Panc1 (cell line): ENCODE measurements around the gene MINDY4. TPM values are rescaled to one million over a fixed set of nuclear protein-coding genes. Genes with fewer than 3 reads are reported as not detected.
"Not testable (repeated sequence)": the region's sequence is repeated elsewhere in the genome, so short reads cannot be mapped to it uniquely, and the experiment has no call there.

Experiments used
- ATAC-seq: fragments of 200-7000 bp; cut with Tn5 transposase; 2 replicates; pipeline ENCODE4 v1.9.1; 2020; ENCODE audit warnings: mild to moderate bottlenecking, moderate library complexity
- BruUV-seq: library from RNA; stranded (reverse); fragments of 400-500 nt; replicated peaks from 2 replicates; lab custom pipeline; 2021; lab: Mats Ljungman, UMichigan
- CTCF ChIA-PET: fragments of 300-600 bp; sonication (Branson Sonifier 250); formaldehyde crosslinking; loops from one replicate; lab custom pipeline; 2022; ENCODE audit warnings: antibody characterized with exemption; lab: Charles Lee
- POLR2A ChIA-PET: fragments of 300-600 bp; sonication (Branson Sonifier 250); formaldehyde crosslinking; loops from one replicate; lab custom pipeline; 2022; ENCODE audit warnings: antibody characterized with exemption; lab: Charles Lee
- DNase-seq: peaks from one replicate; pipeline ENCODE4 v3.0.0-alpha.2; 2010; ENCODE audit warnings: low read depth, low spot score
- H3K27ac ChIP-seq: 2 replicates; pipeline ENCODE4 v1.5.1; 2011; ENCODE audit warnings: mild to moderate bottlenecking, low read length, inconsistent platforms
- H3K27me3 ChIP-seq: fragments of 200-500 bp; sonication (Bioruptor generic); 2 replicates; pipeline ENCODE4 v1.6.0; 2014; ENCODE audit warnings: low read length, inconsistent platforms; ENCODE audit not compliant: control insufficient read depth, insufficient read depth
- H3K36me3 ChIP-seq: fragments of 200-500 bp; sonication (Bioruptor generic); 2 replicates; pipeline ENCODE4 v1.5.1; 2014; ENCODE audit warnings: inconsistent platforms, mild to moderate bottlenecking, low read length, moderate library complexity; ENCODE audit not compliant: control insufficient read depth, insufficient read depth
- H3K4me1 ChIP-seq: 2 replicates; pipeline ENCODE4 v1.5.1; 2011; ENCODE audit warnings: inconsistent platforms, mild to moderate bottlenecking, low read length, moderate library complexity; ENCODE audit not compliant: control insufficient read depth, insufficient read depth
- H3K4me3 ChIP-seq, 2 experiments: 2 replicates each; pipeline ENCODE4 v1.5.1; 2011 to 2012; ENCODE audit warnings: low read depth in 2 of 2, low read length in 2 of 2, mild to moderate bottlenecking in 2 of 2, inconsistent platforms in 1 of 2, moderate library complexity in 1 of 2
- H3K9me3 ChIP-seq: fragments of 200-500 bp; sonication (Bioruptor generic); 2 replicates; pipeline ENCODE4 v1.5.1; 2014; ENCODE audit warnings: low read depth, mild to moderate bottlenecking, inconsistent platforms, low read length, moderate library complexity; ENCODE audit not compliant: control insufficient read depth, insufficient read depth
- CTCF ChIP-seq: fragments of 450-650 bp; IDR thresholded peaks from 2 replicates; pipeline ENCODE4 v1.5.1; 2017; ENCODE audit warnings: mild to moderate bottlenecking
- POLR2AphosphoS5 ChIP-seq: IDR thresholded peaks from 2 replicates; pipeline ENCODE4 v1.6.1; 2012; ENCODE audit warnings: mild to moderate bottlenecking, low read depth, low read length, moderate library complexity
- REST ChIP-seq, 2 experiments: IDR thresholded peaks; 2 replicates each; pipeline ENCODE4 v1.6.1; 2011 to 2012; ENCODE audit warnings: low read depth in 2 of 2, control low read depth in 1 of 2, low read length in 1 of 2, mild to moderate bottlenecking in 1 of 2, moderate library complexity in 1 of 2; ENCODE audit not compliant: insufficient read depth in 1 of 2
- SIN3A ChIP-seq: IDR thresholded peaks from 2 replicates; pipeline ENCODE4 v1.6.1; 2012; ENCODE audit warnings: low read depth, mild to moderate bottlenecking, low read length, moderate library complexity, borderline replicate concordance; ENCODE audit not compliant: insufficient read depth
- TCF7L2 ChIP-seq: IDR thresholded peaks from 2 replicates; pipeline ENCODE4 v1.6.1; 2011; ENCODE audit warnings: mild to moderate bottlenecking, low read depth, low read length, inconsistent platforms
- in situ Hi-C: cut with HindIII; loops from 2 replicates; pipeline ENCODE4 v1.10.0; 2016; ENCODE audit warnings: low sequenced_read_pairs, low pct_unique_long_range_greater_than_20kb
- intact Hi-C: fragments of 100-400 bp; cut with micrococcal nuclease; formaldehyde crosslinking; loops from one replicate; pipeline ENCODE4 v1.10.0; 2022; ENCODE audit not compliant: unreplicated experiment
- total RNA-seq: library from RNA; stranded (reverse); gene quantifications from one replicate; pipeline ENCODE4 v1.2.1, GENCODE V29; 2021; ENCODE audit not compliant: unreplicated experiment

The MINDY4 gene
- total RNA-seq, 1 experiment from 2014 or later, result 6.2 TPM

- no TSS peak for BruUV-seq
- H3K27me3 ChIP-seq, result no peaks in the 10 kb centered on the region
- ATAC-seq (no peak), DNase-seq (no peak)
- ChIA-PET POLR2A (interaction anchor here (1.2 kb wide), 1 partner anchor 11 kb away, joined by 17 read pairs; no protein-coding TSS in a partner anchor), CTCF (no interaction called here)
- no peaks in the 10 kb centered on the region for H3K9me3 ChIP-seq
- TF ChIP-seq POLR2AphosphoS5, result no peak
- no peak for TF ChIP-seq REST (IDR thresholded peaks at IDR 0.05; ENCODE audit: insufficient read depth in 1 of 2, low read depth in 2 of 2, low read length in 1 of 2)
- no peak for TF ChIP-seq SIN3A
- no peak for TF ChIP-seq TCF7L2
- no peak for TF ChIP-seq CTCF
- no peak overlapping the region for H3K4me3 ChIP-seq
- in situ Hi-C loops (no loop called here), intact Hi-C loops (loop anchor here (10.0 kb wide), 1 partner anchor 99 kb away; no protein-coding TSS in a partner anchor)
- no peak overlapping the region for H3K27ac ChIP-seq
- no peaks in the 10 kb centered on the region; the same call in 1 of the 2 replicates for H3K4me1 ChIP-seq
- no peaks in the 10 kb centered on the region for H3K36me3 ChIP-seq
These were observed 34.7 kb downstream of the MINDY4 start for GRCh38 chr7:30805931-30806330.

GRCh38 chr7:30807477-30807876 lies 36.3 kb downstream of the MINDY4 start:
- H3K27ac ChIP-seq, ATAC-seq, POLR2A ChIA-PET, in situ Hi-C loops, H3K9me3 ChIP-seq, H3K4me1 ChIP-seq, H3K4me3 ChIP-seq, DNase-seq, H3K36me3 ChIP-seq, BruUV-seq, H3K27me3 ChIP-seq: not testable (repeated sequence)
- intact Hi-C loops, result loop anchor here (10.0 kb wide), 1 partner anchor 97 kb away; no protein-coding TSS in a partner anchor
- CTCF ChIA-PET, result interaction anchor here (0.7 kb wide), 1 partner anchor 646 kb away, joined by 8 read pairs; no protein-coding TSS in a partner anchor

- H3K27me3 ChIP-seq, in situ Hi-C loops, H3K4me1 ChIP-seq, POLR2A ChIA-PET, H3K36me3 ChIP-seq, BruUV-seq, H3K27ac ChIP-seq, H3K9me3 ChIP-seq, ATAC-seq, H3K4me3 ChIP-seq, CTCF ChIA-PET, DNase-seq: not testable (repeated sequence)
- intact Hi-C loops, result loop anchor here (10.0 kb wide), 1 partner anchor 97 kb away; no protein-coding TSS in a partner anchor
These were observed 36.7 kb downstream of the MINDY4 start for GRCh38 chr7:30807941-30808340.
